Chondrocyte (in vitro differentiated cells): ENCODE results near the gene SKIC8. TPM values are rescaled to one million over a fixed set of nuclear protein-coding genes. Genes with fewer than 3 reads are reported as not detected.

Source experiments
- DNase-seq: peaks from one replicate; pipeline ENCODE4 v3.0.0; 2021; ENCODE audit warnings: mixed read lengths, low spot score
- H3K27ac Mint-ChIP-seq: one replicate; pipeline ENCODE4 v1.8.0; 2021; ENCODE audit warnings: mild to moderate bottlenecking, moderate library complexity, mixed read lengths; ENCODE audit not compliant: unreplicated experiment
- H3K27me3 Mint-ChIP-seq: 2 replicates; pipeline ENCODE4 v1.8.0; 2021; ENCODE audit warnings: low read depth, mixed read lengths
- H3K36me3 Mint-ChIP-seq: 2 replicates; pipeline ENCODE4 v1.8.0; 2021; ENCODE audit warnings: low read depth, mixed read lengths
- H3K4me1 Mint-ChIP-seq: 2 replicates; pipeline ENCODE4 v1.8.0; 2021; ENCODE audit warnings: low read depth, mild to moderate bottlenecking, mixed read lengths
- H3K4me3 Mint-ChIP-seq: one replicate; pipeline ENCODE4 v1.8.0; 2021; ENCODE audit warnings: mild to moderate bottlenecking, moderate library complexity, mixed read lengths; ENCODE audit not compliant: unreplicated experiment
- H3K9me3 Mint-ChIP-seq: 2 replicates; pipeline ENCODE4 v1.8.0; 2021; ENCODE audit warnings: low read depth, mixed read lengths
- CTCF ChIP-seq: fragments of 200-600 bp; sonication (generic); IDR thresholded peaks from 2 replicates; pipeline ENCODE4 v1.5.0; 2021; ENCODE audit warnings: antibody characterized with exemption, mild to moderate bottlenecking, moderate library complexity
- total RNA-seq: library from RNA; stranded (reverse); gene quantifications from 3 replicates; pipeline ENCODE4 v1.2.1, GENCODE V29; 2021

The SKIC8 gene
- total RNA-seq, 1 donor from 2014 or later: 35.1 TPM

GRCh38 chr15:78276064-78276943 lies 23.1 kb downstream of the SKIC8 start:
- Mint-ChIP-seq H3K27me3 (no peaks in the 10 kb centered on the region), H3K4me1 (peaks cover 14% of the 10 kb centered on the region), H3K27ac (peak overlapping the region; percentile 49), H3K4me3 (no peak overlapping the region), H3K36me3 (peaks cover 12% of the 10 kb centered on the region), H3K9me3 (no peaks in the 10 kb centered on the region)
- DNase-seq: no peak
- TF ChIP-seq CTCF: no peak

- Mint-ChIP-seq H3K27ac (no peak overlapping the region), H3K4me1 (peaks cover 17% of the 10 kb centered on the region), H3K27me3 (peaks cover 2% of the 10 kb centered on the region), H3K36me3 (peaks cover 5% of the 10 kb centered on the region), H3K4me3 (no peak overlapping the region), H3K9me3 (no peaks in the 10 kb centered on the region)
- TF ChIP-seq CTCF: no peak
- DNase-seq: no peak
Observed at GRCh38 chr15:78274994-78275393, 24.4 kb downstream of the SKIC8 start.

- Mint-ChIP-seq H3K4me1 (peaks cover 17% of the 10 kb centered on the region), H3K27me3 (peaks cover 2% of the 10 kb centered on the region), H3K4me3 (no peak overlapping the region), H3K27ac (no peak overlapping the region), H3K36me3 (no peaks in the 10 kb centered on the region), H3K9me3 (no peaks in the 10 kb centered on the region)
- TF ChIP-seq CTCF: no peak
- no peak for DNase-seq
Observed at GRCh38 chr15:78272776-78273175, 26.6 kb downstream of the SKIC8 start.

GRCh38 chr15:78272316-78272715 lies 27.1 kb downstream of the SKIC8 start:
- peaks cover 2% of the 10 kb centered on the region for H3K27me3 Mint-ChIP-seq
- DNase-seq: no peak
- no peaks in the 10 kb centered on the region for H3K36me3 Mint-ChIP-seq
- no peak for TF ChIP-seq CTCF
- no peaks in the 10 kb centered on the region for H3K9me3 Mint-ChIP-seq
- H3K27ac Mint-ChIP-seq: no peak overlapping the region
- H3K4me1 Mint-ChIP-seq: peaks cover 17% of the 10 kb centered on the region
- H3K4me3 Mint-ChIP-seq: no peak overlapping the region

GRCh38 chr15:78266806-78267205 lies 32.6 kb downstream of the SKIC8 start:
- Mint-ChIP-seq H3K4me3 (no peak overlapping the region), H3K27ac (peak overlapping the region; percentile 36), H3K36me3 (no peaks in the 10 kb centered on the region), H3K27me3 (peaks cover 2% of the 10 kb centered on the region), H3K9me3 (no peaks in the 10 kb centered on the region), H3K4me1 (peaks cover 14% of the 10 kb centered on the region)
- no peak for TF ChIP-seq CTCF
- DNase-seq: no peak
